ENCODE measurements around the gene KRTAP10-12. TPM values are rescaled to one million over a fixed set of nuclear protein-coding genes. Genes with fewer than 3 reads are reported as not detected.
"Not testable (repeated sequence)": the region's sequence is repeated elsewhere in the genome, so short reads cannot be mapped to it uniquely, and the experiment has no call there.

KRTAP10-12 gene
- total RNA-seq, 1 experiment from 2014 or later: not detected

DNA sequence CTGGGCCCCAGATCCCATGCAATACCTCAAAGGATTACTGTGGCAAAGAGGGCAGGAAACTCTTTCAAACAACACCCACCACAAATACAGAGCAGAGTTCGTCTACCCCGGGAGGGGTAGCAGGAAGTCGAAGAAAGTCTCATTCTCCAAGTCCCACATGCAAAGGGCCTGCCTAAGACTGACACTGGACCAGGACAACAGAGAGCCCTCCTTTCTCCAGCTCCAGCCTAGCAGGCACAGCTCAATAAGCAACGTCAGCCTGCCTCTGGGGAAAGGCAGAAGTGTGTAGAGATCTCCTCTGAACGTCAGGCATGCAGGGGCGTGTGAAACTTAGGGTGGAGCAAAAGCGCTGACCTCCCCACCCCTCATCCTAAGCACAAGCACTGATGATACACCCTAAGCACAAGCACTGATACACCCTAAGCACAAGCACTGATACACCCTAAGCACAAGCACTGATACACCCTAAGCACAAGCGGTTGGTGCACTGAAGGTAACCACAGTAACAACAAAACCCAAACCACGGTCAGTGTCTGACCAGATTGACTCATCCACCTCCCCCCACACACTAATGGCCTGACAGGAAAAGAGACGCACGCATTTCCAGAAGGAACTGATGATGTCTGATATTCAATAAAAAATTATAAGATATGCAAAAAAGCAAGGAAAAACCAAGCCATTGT, 37.9 kb upstream of the KRTAP10-12 start:
- DNase-seq (ENCODE audit: low read depth, low spot score) (no peak), ATAC-seq (no peak)
- H3K9me3 ChIP-seq (ENCODE audit: control insufficient read depth in 1 of 2, insufficient read depth in 1 of 2, low read depth in 1 of 2, low read length in 2 of 2): no peaks in the 10 kb centered on the region
- H3K4me2 ChIP-seq (ENCODE audit: low read length): no peak overlapping the region
- H3K27ac ChIP-seq (ENCODE audit: low read depth, low read length): no peak overlapping the region
- H3K79me2 ChIP-seq (ENCODE audit: insufficient read depth, low read length): no peaks in the 10 kb centered on the region
- no peaks in the 10 kb centered on the region for H3K4me1 ChIP-seq (ENCODE audit: control insufficient read depth in 1 of 2, insufficient read depth in 2 of 2, low read length in 2 of 2)
- intact Hi-C loops (cut with micrococcal nuclease): no loop called here
- no peaks in the 10 kb centered on the region for H3K36me3 ChIP-seq (ENCODE audit: control insufficient read depth in 1 of 2, insufficient read depth in 2 of 2, low read length in 2 of 2)
- no peak overlapping the region for H3K4me3 ChIP-seq (replicated peaks in 1 of 2; ENCODE audit: low read depth in 1 of 2, low read length in 2 of 2)
- no peaks in the 10 kb centered on the region for H3K9me2 ChIP-seq (ENCODE audit: insufficient read depth)
- TF ChIP-seq EGR1 (IDR thresholded peaks at IDR 0.05; ENCODE audit: low read depth) (no peak), CEBPB (IDR thresholded peaks at IDR 0.05; ENCODE audit: low read depth) (no peak), ZNF274 (IDR thresholded peaks at IDR 0.05; ENCODE audit: low read depth, low read length) (no peak), EZH2 (IDR thresholded peaks at IDR 0.05) (no peak), POLR2A (IDR thresholded peaks at IDR 0.05; ENCODE audit: borderline replicate concordance, extremely low read depth, insufficient read depth, insufficient read length) (no peak), YY1 (IDR thresholded peaks at IDR 0.05; ENCODE audit: extremely low read depth, insufficient replicate concordance, low read depth, low read length) (no peak), EZH2phosphoT487 (IDR thresholded peaks at IDR 0.05; ENCODE audit: borderline replicate concordance) (no peak), SRF (IDR thresholded peaks at IDR 0.05; ENCODE audit: low read depth) (no peak), RAD21 (IDR thresholded peaks at IDR 0.05; ENCODE audit: low read depth) (no peak), ZFX (IDR thresholded peaks at IDR 0.05) (no peak), FOSL1 (IDR thresholded peaks at IDR 0.05; ENCODE audit: low read depth) (no peak), POLR2AphosphoS5 (IDR thresholded peaks at IDR 0.05; ENCODE audit: low read depth, low read length) (no peak)
- TF ChIP-seq, protein P1, sequence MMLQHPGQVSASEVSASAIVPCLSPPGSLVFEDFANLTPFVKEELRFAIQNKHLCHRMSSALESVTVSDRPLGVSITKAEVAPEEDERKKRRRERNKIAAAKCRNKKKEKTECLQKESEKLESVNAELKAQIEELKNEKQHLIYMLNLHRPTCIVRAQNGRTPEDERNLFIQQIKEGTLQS (IDR thresholded peaks at IDR 0.05): no peak
- TF ChIP-seq, protein P2, sequence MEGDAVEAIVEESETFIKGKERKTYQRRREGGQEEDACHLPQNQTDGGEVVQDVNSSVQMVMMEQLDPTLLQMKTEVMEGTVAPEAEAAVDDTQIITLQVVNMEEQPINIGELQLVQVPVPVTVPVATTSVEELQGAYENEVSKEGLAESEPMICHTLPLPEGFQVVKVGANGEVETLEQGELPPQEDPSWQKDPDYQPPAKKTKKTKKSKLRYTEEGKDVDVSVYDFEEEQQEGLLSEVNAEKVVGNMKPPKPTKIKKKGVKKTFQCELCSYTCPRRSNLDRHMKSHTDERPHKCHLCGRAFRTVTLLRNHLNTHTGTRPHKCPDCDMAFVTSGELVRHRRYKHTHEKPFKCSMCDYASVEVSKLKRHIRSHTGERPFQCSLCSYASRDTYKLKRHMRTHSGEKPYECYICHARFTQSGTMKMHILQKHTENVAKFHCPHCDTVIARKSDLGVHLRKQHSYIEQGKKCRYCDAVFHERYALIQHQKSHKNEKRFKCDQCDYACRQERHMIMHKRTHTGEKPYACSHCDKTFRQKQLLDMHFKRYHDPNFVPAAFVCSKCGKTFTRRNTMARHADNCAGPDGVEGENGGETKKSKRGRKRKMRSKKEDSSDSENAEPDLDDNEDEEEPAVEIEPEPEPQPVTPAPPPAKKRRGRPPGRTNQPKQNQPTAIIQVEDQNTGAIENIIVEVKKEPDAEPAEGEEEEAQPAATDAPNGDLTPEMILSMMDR (IDR thresholded peaks at IDR 0.05 in 2 of 3, conservative IDR thresholded peaks at IDR 0.05 in 1 of 3; ENCODE audit: borderline replicate concordance in 1 of 3, insufficient read depth in 1 of 3, low read depth in 2 of 3, low read length in 2 of 3): no peak
- ChIA-PET RAD21 (ENCODE audit: low non-redundant PET in 1 of 2, low total read pairs in 2 of 2, uncharacterized antibody in 2 of 2, unreplicated experiment in 2 of 2) (no interaction called here), CTCF (no interaction called here), POLR2A (no interaction called here)
- no TSS peak for BruUV-seq (replicated peaks)
- H3K27me3 ChIP-seq (ENCODE audit: insufficient read depth, low read length): no peaks in the 10 kb centered on the region
- H2AFZ ChIP-seq (ENCODE audit: low read depth, low read length, poor library complexity, severe bottlenecking): no peak overlapping the region
- no peak overlapping the region for H3K9ac ChIP-seq (ENCODE audit: low read length)
- H4K20me1 ChIP-seq (ENCODE audit: insufficient read depth): no peaks in the 10 kb centered on the region

DNA sequence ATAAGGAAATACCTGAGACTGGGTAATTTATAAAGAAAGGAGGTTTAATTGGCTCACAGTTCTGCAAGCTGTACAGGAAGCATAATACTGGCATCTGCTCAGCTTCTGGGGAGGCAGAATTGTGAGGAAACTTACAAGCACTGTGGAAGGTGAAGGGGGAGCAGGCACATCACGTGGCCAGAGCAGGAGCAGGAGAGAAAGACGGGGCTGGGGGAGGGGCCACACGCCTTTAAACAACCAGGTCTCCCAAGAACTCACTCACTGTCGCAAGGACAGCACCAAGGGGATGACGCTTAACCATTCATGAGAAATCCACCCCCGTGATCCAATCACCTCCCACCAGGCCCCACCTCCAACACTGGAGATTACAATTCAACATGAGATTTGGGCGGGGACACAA, 35.4 kb upstream of the KRTAP10-12 start:
- H3K9me2 ChIP-seq (ENCODE audit: insufficient read depth); H3K36me3 ChIP-seq (ENCODE audit: control insufficient read depth in 1 of 2, insufficient read depth in 2 of 2, low read length in 2 of 2); H3K4me3 ChIP-seq (replicated peaks in 1 of 2; ENCODE audit: low read depth in 1 of 2, low read length in 2 of 2); H3K9ac ChIP-seq (ENCODE audit: low read length); H3K9me3 ChIP-seq (ENCODE audit: control insufficient read depth in 1 of 2, insufficient read depth in 1 of 2, low read depth in 1 of 2, low read length in 2 of 2); DNase-seq (ENCODE audit: low read depth, low spot score); H3K4me2 ChIP-seq (ENCODE audit: low read length); POLR2A ChIA-PET; BruUV-seq (replicated peaks); ATAC-seq; CTCF ChIA-PET; H4K20me1 ChIP-seq (ENCODE audit: insufficient read depth); intact Hi-C loops (cut with micrococcal nuclease); H3K27ac ChIP-seq (ENCODE audit: low read depth, low read length); H2AFZ ChIP-seq (ENCODE audit: low read depth, low read length, poor library complexity, severe bottlenecking); H3K4me1 ChIP-seq (ENCODE audit: control insufficient read depth in 1 of 2, insufficient read depth in 2 of 2, low read length in 2 of 2); H3K27me3 ChIP-seq (ENCODE audit: insufficient read depth, low read length); RAD21 ChIA-PET (ENCODE audit: low non-redundant PET in 1 of 2, low total read pairs in 2 of 2, uncharacterized antibody in 2 of 2, unreplicated experiment in 2 of 2); H3K79me2 ChIP-seq (ENCODE audit: insufficient read depth, low read length): not testable (repeated sequence)
